Fibroblast of lung (primary cell): ENCODE measurements around the gene PLOD3.

ENCODE experiments used
- CTCF ChIP-seq, 2 donors: IDR thresholded peaks in 1 of 2; conservative IDR thresholded peaks in 1 of 2; 1 replicate in 1 of 2; 2 replicates in 1 of 2; pipeline ENCODE4 v1.5.1; 2011 to 2012; ENCODE audit warnings: low read length in 2 of 2, control low read depth in 1 of 2, inconsistent platforms in 1 of 2, low read depth in 1 of 2, mild to moderate bottlenecking in 1 of 2
- EZH2 ChIP-seq: IDR thresholded peaks from 2 replicates; pipeline ENCODE4 v1.5.1; 2012; ENCODE audit warnings: low read length, control low read depth, mild to moderate bottlenecking; ENCODE audit errors: missing control alignments

GRCh38 chr7:101210143-101210542 lies 7.2 kb downstream of the PLOD3 start:
- no peak for TF ChIP-seq CTCF (conservative IDR thresholded peaks at IDR 0.05 in 1 of 2, IDR thresholded peaks at IDR 0.05 in 1 of 2; ENCODE audit: low read depth in 1 of 2, low read length in 2 of 2)
- TF ChIP-seq EZH2, result no peak
